DOHH2 (cell line): ENCODE results near the gene SLIT1.

Experiments
- H3F3A ChIP-seq: fragments of 200-600 bp; sonication (generic), shearing (Covaris generic); 2 replicates; pipeline ENCODE4 v1.6.0; 2016; ENCODE audit warnings: antibody characterized with exemption, mild to moderate bottlenecking; ENCODE audit not compliant: control insufficient read depth, insufficient read depth
- H3K27ac ChIP-seq: fragments of 200-600 bp; sonication (generic); 2 replicates; pipeline ENCODE4 v1.5.1; 2014; ENCODE audit warnings: low read depth, mild to moderate bottlenecking, low read length, moderate library complexity
- H3K27me3 ChIP-seq: fragments of 200-600 bp; sonication (generic); 2 replicates; pipeline ENCODE4 v1.6.1; 2014; ENCODE audit warnings: mild to moderate bottlenecking, low read length, mixed read lengths; ENCODE audit not compliant: control insufficient read depth
- H3K36me3 ChIP-seq: fragments of 200-600 bp; sonication (generic); 2 replicates; pipeline ENCODE4 v1.6.1; 2014; ENCODE audit warnings: mild to moderate bottlenecking, low read length, moderate library complexity, mixed read lengths; ENCODE audit not compliant: control insufficient read depth
- H3K4me1 ChIP-seq: fragments of 200-600 bp; sonication (generic); 2 replicates; pipeline ENCODE4 v1.6.1; 2014; ENCODE audit warnings: mild to moderate bottlenecking, low read length, mixed read lengths; ENCODE audit not compliant: control insufficient read depth
- H3K4me2 ChIP-seq: fragments of 200-600 bp; sonication (generic); 2 replicates; pipeline ENCODE4 v1.6.0; 2014; ENCODE audit warnings: mild to moderate bottlenecking, low read length, moderate library complexity
- H3K4me3 ChIP-seq: fragments of 200-600 bp; sonication (generic); 2 replicates; pipeline ENCODE4 v1.5.1; 2014; ENCODE audit warnings: mild to moderate bottlenecking, low read length, mixed read lengths
- H3K79me2 ChIP-seq: fragments of 200-600 bp; sonication (generic); 2 replicates; pipeline ENCODE4 v1.6.1; 2014; ENCODE audit warnings: mild to moderate bottlenecking, low read length, mixed read lengths; ENCODE audit not compliant: control insufficient read depth
- H3K9me2 ChIP-seq: fragments of 200-600 bp; sonication (generic); replicated peaks from 2 replicates; pipeline ENCODE4 v1.6.1; 2014; ENCODE audit warnings: mild to moderate bottlenecking, low read length, mixed read lengths; ENCODE audit not compliant: control insufficient read depth
- H3K9me3 ChIP-seq: fragments of 200-600 bp; sonication (generic); 2 replicates; pipeline ENCODE4 v1.6.1; 2014; ENCODE audit warnings: antibody characterized with exemption, low read length, mixed read lengths; ENCODE audit not compliant: control insufficient read depth, insufficient read depth
- H4K20me1 ChIP-seq: fragments of 200-600 bp; sonication (generic); 2 replicates; pipeline ENCODE4 v1.6.0; 2014; ENCODE audit warnings: low read depth, mild to moderate bottlenecking, antibody characterized with exemption, low read length, moderate library complexity; ENCODE audit not compliant: control insufficient read depth, insufficient read depth
- CTCF ChIP-seq: fragments of 200-600 bp; sonication (generic); IDR thresholded peaks from one replicate; pipeline ENCODE4 v1.5.1; 2014; ENCODE audit warnings: antibody characterized with exemption, mild to moderate bottlenecking, low read depth, low read length; ENCODE audit not compliant: poor library complexity, severe bottlenecking
- EZH2phosphoT487 ChIP-seq: fragments of 200-600 bp; sonication (generic); IDR thresholded peaks from 2 replicates; pipeline ENCODE4 v1.6.1; 2017; ENCODE audit warnings: borderline replicate concordance, mild to moderate bottlenecking, antibody characterized with exemption, low read length, moderate library complexity, mixed read lengths

SLIT1 gene

GRCh38 chr10:97020452-97021400 lies 165.0 kb downstream of the SLIT1 start:
- no peaks in the 10 kb centered on the region for H3K9me3 ChIP-seq
- H3K4me3 ChIP-seq, result no peak overlapping the region
- no peaks in the 10 kb centered on the region for H3F3A ChIP-seq
- H3K4me1 ChIP-seq, result peaks cover 27% of the 10 kb centered on the region
- TF ChIP-seq EZH2phosphoT487 (no peak), CTCF (no peak)
- no peak overlapping the region for H3K4me2 ChIP-seq
- no peaks in the 10 kb centered on the region for H4K20me1 ChIP-seq
- H3K36me3 ChIP-seq, result no peaks in the 10 kb centered on the region
- H3K27me3 ChIP-seq, result no peaks in the 10 kb centered on the region
- no peak overlapping the region for H3K27ac ChIP-seq
- H3K79me2 ChIP-seq, result no peaks in the 10 kb centered on the region
- H3K9me2 ChIP-seq, result no peaks in the 10 kb centered on the region

- no peaks in the 10 kb centered on the region for H3K36me3 ChIP-seq
- no peak overlapping the region for H3K4me2 ChIP-seq
- no peaks in the 10 kb centered on the region for H3K79me2 ChIP-seq
- no peaks in the 10 kb centered on the region for H4K20me1 ChIP-seq
- H3F3A ChIP-seq, result no peaks in the 10 kb centered on the region
- no peak overlapping the region for H3K27ac ChIP-seq
- H3K9me3 ChIP-seq, result no peaks in the 10 kb centered on the region
- H3K27me3 ChIP-seq, result no peaks in the 10 kb centered on the region
- TF ChIP-seq EZH2phosphoT487, result no peak
- no peak for TF ChIP-seq CTCF
- no peak overlapping the region for H3K4me3 ChIP-seq
- no peaks in the 10 kb centered on the region for H3K9me2 ChIP-seq
- peaks cover 27% of the 10 kb centered on the region for H3K4me1 ChIP-seq
Observed at GRCh38 chr10:97019213-97019844, 166.4 kb downstream of the SLIT1 start.

GRCh38 chr10:97018251-97019212 lies 167.2 kb downstream of the SLIT1 start:
- Histone ChIP-seq H4K20me1 (no peaks in the 10 kb centered on the region), H3K4me2 (no peak overlapping the region), H3K27me3 (no peaks in the 10 kb centered on the region), H3K79me2 (no peaks in the 10 kb centered on the region), H3K4me3 (no peak overlapping the region), H3K4me1 (peaks cover 20% of the 10 kb centered on the region), H3K9me3 (no peaks in the 10 kb centered on the region), H3K36me3 (no peaks in the 10 kb centered on the region), H3K27ac (no peak overlapping the region), H3K9me2 (no peaks in the 10 kb centered on the region), H3F3A (no peaks in the 10 kb centered on the region)
- TF ChIP-seq EZH2phosphoT487, result no peak
- no peak for TF ChIP-seq CTCF
